GM19239 (cell line): ENCODE results near the gene NFIA.
"Not testable (repeated sequence)": the region's sequence is repeated elsewhere in the genome, so short reads cannot be mapped to it uniquely, and the experiment has no call there.

Source experiments
- DNase-seq: peaks from one replicate; pipeline ENCODE4 v3.0.0; 2011; ENCODE audit warnings: low spot score; ENCODE audit not compliant: insufficient read length
- FAIRE-seq: peaks from 2 replicates; lab custom pipeline; 2011; peaks lifted over from hg19 to GRCh38; lab: Jason Lieb, UNC

NFIA gene

DNA sequence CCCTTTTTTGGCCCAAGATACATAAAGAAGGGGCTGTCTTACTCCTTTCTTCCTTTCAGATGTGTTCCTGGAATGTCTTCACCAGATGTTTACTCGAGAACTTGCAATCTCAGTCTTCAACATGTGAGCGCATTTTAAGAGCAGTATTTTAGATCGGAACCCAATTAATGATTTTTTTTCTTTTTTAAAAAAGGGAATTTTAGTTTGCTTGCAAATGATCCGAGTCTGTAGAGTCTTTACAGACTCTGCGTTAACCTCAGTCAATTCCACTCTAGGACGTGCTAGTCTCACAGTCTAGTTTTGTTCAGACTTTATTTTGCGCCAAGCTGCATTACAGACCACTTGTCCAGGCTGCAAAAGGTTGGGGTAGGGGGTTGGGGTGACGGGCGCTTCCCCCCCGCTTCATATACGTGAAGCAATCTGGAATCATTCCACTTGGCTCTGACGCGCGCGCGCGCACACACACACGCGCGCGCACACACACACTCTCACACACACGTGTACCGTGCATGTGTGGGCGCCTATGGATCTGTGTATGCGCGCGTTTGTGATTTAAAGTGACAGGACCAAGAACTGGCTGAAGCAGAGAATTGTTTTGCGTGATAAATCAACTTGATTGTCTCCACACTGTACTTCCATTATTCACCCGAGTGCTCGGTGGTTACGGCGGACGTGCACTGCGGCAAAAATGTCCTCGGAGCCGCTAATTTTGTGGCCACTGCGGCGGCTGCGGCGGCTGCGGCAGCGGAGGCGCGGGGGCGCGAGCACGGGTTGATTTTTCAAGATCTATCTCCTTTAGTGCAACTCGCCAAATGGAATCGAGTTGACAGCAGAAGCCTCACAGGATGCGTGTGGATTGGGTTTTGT lies 25.6 kb upstream of the NFIA start:
- DNase-seq (no peak), FAIRE-seq (no peak)

DNA sequence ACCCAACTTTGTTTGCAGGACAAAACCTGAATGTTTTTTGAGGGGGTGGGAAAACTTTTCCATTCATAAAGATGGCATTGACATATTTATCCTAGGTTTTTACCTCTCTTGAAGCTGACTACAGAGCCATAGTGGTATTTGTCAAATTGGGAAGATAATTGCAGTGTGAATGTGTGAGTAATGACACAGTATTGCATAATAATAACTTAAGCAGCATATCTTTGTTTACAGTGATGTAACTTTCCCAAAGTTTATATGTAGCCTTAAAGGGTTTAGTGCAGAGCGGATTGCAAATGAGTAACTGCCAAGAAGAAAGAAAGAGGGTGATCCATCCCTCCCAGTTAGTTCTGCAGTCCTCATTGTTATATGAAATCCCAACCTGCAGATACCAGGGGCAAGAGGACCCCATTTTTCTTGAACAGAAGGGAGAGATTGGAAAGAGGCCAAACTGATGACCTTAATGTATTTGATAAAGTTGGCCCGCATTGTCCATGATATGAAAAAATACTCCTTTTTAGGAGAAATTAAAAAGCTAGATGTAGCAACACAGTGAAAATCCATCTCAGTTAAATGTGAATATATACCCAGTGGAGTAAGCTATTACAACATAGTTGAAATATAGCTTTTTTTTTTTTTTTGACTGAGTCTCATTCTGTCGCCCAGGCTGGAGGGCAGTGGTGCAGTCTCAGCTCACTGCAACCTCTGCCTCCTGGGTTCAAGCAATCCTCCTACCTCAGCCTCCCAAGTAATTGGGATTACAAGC lies 23.7 kb upstream of the NFIA start:
- FAIRE-seq (no peak), DNase-seq (no peak)

DNA sequence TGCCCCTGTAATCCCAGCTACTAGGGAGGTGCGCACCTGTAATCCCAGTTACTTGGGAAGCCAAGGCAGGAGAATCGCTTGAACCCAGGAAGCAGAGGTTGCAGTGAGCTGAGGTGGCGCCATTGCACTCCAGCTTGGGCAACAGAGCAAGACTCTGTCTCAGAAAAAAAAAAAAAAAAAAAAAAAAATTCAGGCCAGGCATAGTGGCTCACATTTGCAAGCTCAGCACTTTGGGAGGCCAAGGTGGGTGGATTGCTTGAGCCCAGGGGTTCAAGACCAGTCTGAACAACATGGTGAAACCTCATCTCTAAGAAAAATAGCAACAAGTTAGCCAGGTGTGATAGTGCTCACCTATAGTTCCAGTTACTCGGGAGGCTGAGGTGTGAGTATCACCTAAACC lies 20.8 kb upstream of the NFIA start:
- DNase-seq, FAIRE-seq: not testable (repeated sequence)

DNA sequence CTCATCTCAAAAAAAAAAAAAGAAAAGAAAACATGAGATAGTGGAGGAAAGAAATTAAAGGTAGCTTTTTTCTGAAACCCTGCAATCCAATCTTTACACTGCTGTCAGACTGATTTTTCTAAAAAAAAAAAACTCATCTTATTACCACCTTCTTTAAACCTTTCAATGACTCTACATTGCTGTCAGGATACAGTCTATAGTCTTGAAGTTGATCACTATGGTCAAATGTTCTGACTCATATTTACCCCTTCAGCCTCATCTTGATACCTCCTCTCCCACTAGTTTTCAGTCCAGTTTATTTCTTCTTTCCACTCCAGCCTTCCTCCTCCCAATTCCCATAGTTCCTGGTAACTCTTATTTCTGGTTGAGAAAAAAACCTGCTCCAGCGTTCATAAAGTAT lies 17.7 kb upstream of the NFIA start:
- FAIRE-seq (no peak), DNase-seq (no peak)

DNA sequence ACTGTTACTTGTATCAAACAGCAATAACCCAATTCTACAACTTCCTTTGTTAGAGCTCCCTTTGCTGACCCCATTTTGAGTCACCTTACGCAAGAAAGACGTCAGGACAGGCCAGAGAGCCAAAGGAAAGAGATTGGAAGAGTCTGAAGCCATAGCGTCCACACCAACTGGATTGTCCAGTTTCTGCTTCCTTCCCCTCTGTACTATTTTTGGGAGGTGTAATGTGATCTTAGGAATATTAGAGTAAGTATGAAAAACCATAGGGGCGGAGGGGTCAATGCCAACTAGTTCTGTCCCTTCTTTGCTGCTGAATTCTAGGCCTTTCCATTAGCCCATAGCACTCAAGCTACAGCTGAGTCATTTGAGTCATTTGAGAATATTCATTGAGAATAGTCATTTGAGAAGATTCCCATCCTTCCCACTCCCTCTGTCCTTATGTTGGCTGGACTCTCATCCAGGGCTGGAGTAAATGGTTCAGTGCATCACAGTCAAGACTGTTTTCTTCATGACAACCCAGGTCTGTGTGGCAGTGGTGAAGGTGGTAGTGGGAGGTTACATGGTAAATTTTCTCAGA lies 14.8 kb upstream of the NFIA start:
- no peak for FAIRE-seq
- no peak for DNase-seq

DNA sequence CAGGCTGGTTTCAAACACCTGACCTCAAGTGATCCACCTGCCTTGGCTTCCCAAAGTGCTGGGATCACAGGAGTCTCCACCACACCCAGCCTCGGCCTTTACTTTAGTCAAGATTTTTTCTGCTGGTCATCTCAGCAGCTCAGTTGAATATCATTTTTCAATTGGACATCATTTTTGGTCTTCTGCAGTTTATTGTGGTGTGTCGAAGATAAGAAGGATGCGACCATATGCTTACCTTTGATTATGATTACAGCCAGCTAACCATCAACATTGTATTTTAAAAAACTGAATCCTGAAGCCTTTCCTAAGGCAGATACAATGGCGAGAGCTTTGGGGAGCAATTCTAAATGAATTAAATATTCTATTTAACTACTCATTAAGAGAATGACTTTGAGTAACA lies 12.3 kb upstream of the NFIA start:
- DNase-seq, result no peak
- FAIRE-seq, result no peak

DNA sequence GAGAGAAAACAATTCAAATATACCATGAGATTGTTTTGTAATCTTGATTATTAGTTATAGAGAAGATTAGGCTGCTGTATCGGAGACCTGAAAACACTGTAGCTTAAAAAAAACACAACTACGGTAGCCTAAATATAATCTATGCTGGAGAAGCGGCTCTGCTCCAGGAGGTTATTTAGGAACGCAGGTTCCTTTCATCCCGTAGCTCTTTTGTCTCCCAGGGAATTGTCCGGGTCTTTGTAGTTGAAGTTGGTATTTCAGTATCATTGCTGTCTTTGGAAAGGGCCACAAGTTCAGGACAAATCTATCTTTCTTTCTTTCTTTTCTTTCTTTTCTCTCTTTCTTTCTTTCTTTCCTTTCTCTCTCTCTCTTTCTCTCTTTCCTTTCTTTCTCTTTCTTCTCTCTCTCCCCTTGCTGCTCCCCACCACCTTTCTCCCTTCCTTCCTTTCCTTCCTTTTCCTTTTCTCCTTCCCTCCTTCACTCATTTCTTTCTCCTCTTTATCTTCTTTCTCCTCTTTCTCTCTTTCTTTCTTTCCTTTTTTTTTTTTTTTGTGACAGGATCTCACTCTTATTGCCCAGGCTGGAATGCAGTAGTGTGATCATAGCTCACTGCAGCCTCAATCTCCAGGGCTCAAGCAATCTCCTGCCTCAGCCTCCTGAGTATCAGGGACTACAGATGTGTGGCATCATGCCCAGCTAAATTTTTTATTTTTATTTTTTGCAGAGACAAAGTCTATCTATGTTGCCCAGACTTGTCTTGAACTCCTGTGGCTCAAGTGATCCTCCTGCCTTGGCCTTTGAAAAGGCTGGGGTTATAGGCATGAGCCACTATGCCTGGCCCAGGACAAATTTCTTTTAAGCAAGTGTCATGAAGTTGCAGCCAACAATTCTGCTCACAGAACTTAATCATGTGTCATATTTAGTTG lies 10.9 kb upstream of the NFIA start:
- DNase-seq, result no peak
- FAIRE-seq, result no peak

DNA sequence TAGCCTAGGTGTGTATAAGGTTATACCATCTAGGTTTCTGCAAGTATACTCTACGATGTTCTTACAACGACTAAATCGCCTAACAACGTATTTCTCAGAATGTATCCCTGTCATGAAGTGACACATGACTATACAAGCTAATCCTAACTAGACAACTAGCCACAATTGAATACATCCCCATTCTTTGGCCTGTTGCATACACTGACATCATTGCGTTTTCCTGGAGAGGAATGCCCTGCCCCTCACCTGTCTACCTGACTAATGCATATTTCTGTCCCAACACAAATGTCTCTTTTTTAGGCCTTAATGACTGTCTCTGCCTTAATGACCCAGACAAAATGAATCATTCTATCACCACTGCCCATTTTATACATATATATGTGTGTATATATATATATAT lies 8.5 kb upstream of the NFIA start:
- FAIRE-seq, result no peak
- no peak for DNase-seq

DNA sequence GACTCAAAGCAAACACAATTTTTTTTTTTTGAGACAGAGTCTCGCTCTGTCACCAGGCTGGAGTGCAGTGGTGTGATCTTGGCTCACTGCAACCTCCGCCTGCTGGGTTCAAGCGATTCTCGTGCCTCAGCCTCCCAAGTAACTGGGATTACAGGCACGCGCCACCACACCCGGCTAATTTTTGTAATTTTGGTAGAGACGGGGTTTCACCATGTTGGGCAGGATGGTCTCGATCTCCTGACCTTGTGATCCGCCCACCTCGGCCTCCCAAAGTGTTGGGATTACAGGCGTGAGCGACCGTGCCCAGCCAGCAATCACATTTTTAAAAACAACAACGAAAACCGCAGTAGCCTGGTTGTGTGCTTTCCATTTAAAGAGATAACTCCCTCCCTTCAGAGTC lies 6.5 kb upstream of the NFIA start:
- FAIRE-seq, DNase-seq: not testable (repeated sequence)

DNA sequence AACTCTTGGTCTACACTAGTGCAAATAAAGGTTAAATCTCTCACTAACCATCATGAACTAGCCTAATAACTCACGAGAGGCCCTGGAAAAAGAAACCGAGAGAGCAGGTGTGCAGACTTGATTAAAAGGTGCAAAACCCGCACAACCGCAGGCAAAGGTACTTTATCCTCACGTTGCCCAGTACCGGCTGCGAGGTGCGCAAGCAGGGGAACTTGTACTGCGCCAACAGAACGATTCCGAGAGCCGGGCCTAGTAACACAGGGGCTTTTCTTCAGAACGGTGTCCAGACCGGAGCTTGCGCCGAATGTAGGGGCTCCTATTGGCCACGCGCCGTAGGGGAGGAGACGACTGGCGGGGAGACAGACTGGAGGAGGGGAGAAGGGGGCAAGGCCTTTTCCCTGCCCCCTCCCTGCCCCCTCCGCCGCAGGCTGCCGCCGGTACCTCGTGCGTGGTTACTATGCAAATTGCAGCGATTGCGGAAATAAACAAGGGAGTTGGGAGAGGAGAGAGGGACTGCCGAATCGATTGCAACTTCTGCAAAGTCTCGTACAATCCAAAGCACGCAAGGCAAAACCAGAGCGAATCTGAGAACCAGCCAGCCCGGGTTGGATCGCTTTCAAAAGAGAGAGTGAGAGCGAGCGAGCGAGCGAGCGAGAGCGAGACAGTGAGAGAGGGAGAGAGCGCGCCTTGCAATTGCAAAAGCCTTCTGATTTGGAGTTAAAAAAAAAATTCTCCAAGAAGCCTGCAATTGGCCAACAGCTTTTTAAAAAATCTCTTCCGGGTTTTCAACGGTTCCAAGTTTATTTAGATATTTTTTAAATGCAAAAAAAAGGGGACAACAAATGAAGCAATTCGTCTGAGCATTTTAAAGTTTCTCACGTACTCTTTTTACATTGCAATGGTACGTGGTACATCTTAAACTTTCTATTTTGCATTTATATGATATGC lies 5.4 kb upstream of the NFIA start:
- peak; percentile 81 for FAIRE-seq
- peak; percentile 22 for DNase-seq

DNA sequence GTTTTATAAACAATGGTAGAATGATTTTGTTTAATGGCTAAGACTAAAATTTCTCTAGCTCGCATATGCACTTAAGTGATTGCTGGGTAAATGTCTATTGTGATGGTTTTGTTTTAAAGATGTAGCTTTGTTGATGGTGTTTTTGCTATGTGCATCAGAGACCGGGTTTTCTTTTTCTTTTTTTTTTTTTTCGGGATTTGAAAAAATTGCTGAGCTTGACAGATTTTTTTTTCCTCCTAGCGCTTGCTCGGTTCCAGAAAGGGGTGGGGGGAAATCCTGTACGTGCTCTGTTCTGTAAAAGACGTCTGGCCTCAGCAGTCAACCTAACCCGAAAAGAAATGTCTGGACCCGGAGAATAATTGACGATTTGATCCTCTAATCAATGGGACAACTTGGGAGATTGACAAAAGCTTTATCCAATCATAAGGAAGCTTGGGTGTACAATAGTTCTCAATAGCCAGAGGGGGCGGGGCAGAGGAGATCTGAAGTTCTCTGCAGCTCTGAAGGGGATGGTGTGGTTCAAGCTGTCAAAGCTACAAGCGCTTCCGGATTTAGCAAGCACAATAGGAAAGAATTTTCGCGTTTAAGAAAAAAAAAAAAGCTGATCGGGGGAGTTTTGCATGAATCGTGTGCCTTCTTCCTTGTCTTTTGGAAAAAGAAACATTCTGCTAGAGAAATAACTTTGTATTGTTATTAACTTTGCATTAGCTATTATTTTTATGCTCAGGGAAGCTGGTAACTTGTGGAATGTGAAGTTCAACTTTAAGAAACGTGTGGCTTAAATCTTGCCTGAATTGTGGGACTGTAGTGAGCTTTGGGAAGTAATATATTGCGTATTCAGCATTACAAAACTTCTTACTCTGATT lies 4.5 kb upstream of the NFIA start:
- FAIRE-seq, result peak; percentile 39
- DNase-seq, result peak; percentile 52

DNA sequence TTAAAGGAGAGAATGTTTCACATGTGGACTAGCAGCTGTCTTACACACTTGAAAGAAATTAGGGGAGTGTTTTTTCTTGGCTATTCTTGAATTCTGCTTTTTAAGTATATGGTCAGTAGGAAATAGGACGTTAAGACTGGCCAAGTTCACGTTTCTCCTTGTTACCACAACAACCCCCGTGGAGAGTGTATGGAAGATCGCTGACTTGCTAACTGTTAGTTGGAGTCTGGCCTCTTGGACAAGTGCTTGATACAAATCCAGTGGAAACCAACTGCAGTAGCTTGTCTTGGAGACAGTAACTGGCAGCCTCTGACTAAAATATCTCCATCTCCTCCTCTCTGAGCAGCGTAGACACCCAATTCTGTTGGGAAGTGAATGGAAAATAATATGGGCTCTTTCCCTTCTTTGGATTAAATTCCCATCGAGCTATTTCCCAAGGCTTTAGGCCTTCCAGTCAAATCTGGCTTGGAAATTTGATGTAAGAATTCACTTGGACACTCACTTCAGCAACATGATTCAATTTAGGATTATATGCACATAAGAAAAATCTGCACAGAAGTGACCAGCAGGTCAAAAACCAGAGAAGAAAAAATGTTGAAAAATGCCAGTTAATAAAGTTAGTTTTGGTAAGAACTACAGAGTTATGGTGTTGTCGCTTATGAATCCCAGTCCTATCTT lies 3.6 kb upstream of the NFIA start:
- DNase-seq, result no peak
- FAIRE-seq, result no peak

DNA sequence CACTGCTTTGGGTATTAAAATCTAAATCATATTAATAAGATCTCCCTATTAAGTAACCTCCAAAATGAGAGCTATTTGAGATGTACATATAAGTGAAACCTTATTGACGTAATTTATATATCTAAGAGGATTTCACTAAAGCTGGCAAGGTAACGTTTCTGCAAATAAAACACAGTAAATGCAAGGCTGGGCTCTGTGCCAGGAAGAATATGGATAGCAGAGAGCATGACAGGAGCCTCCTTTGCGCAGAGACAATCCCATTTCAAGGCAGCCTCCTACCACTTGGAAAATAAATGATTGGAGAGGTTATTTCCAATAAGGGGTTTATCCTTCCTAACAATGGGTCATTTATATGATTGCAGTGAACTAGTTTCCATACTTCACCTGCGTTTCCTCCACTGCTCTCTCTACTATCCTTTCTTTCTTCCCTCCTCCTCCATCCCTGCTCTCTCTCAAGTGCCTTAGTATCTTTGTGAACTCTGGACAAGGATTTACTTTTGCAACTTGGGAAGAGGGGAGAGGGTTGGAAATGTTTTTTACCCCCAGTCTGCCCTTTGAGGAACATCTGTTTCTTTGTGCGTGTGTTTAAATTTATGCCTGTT lies 3.0 kb upstream of the NFIA start:
- FAIRE-seq, result no peak
- no peak for DNase-seq

DNA sequence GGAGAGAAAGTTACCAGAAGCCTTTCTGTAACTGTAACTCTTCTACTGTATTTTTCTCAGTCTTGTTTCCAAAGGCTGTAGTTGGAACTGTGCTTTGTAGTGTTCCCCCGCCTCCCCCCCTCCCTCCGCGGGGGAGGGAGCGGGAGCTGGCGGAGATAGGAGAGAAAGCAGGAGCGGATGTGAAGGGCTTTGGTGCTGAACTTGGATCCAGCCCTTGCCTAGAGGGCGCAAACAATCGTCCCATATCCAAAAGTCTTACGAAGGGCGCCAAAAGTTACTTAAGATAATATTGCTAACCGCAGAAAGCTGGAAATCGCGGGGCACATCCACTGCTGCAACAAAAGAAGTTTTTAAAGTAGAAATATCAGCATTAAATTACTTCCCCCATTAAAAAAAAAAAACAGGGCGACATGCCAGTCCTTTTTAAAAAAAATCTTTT lies 2.4 kb upstream of the NFIA start:
- no peak for FAIRE-seq
- DNase-seq, result no peak

DNA sequence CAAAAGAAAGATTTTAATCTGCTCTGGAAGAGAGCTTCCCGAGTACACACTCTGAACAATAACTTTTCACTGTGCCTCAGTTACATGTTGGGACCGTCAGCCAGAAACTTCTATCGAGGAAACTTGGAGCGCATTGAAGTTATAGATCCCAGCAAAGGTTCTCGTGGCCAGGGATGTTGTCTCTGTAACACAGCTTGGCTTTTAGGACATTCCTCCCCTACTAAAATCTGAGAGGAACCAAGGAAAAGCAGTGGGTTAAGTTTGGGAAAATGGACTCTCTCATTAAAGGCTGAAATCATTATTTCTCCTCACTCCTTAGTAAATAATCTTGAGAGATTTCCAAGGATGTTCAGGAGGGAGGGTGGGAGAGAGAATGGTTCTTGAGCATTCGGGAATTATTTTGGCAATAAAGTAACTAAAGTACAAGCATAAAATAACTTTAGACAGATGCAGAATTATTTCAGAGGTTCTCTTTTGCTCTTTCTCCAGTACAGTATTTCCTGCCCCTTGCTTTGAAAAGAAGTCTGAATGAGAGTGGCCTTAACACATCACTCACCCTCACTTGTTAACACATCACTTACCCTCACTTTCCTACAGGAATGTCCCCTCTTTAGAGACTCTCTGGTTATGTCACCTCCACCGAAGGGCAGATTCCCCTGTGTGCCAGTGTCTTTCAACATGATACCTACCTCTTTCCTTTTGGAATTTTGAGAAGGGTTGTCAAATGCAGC lies 1.8 kb upstream of the NFIA start:
- FAIRE-seq, result no peak
- DNase-seq, result no peak

DNA sequence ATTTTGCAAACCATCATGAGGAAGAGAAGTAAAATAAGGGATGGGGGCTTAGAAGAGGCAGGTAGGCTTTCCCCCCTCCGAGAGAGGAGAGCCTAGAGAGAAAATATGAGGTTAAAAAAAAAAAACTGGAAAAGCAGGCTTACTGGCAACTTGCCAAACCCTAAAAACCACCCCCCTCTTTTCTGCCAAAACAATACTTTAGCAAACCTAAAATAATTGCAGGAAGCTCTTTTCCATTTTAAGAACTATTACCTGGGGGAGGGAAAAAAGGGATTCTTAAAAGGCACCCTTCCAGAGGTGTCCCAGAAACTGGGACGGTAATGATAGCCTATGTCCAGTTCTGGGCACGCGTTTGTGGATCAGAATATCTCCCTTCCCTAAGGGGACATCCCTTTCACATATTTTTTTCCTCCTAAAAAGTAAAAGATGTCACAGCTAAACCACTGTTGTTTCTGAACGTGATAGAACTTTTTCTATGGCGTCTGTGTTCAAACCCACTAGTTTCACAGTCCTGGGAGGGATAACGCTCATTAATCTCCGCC lies 1.1 kb upstream of the NFIA start:
- FAIRE-seq, result no peak
- no peak for DNase-seq
